NCI-H146 treated with DMSO at 0.1 percent for 48 hours (cell line): ENCODE measurements around the gene USP5.

Source experiments
- DNase-seq: peaks from one replicate; lab custom pipeline; 2025; ENCODE audit not compliant: unreplicated experiment; lab: John Stamatoyannopoulos, UW

Gene USP5

DNA sequence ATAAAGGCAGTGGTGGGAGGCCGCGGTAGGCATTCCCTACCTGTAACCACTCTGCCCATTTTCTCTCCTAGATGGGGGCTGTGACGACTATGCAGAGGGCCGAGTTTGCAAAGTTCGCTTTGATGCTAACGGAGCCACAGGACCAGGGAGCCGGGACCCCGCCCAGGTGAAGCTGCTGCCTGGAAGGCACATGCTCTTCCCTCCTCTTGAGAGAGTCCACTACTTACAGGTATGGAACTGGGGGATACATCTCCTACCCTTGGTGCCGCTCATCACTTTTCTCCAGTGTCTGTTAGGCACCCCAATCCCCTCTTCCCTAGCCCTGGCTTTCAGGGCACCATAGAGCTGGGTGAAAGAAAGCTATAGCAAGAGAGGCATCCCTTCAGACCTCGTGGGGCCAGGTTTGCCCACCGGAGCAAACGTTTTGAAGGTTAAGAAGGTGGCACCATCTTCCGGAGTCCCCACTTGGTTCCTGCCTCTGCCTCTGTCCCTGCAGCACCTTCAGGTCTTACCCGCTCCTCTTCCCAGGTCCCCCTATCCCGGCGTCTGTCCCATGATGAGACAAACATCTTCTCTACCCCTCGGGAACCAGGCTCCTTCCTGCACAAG lies 25.7 kb upstream of the USP5 start:
- DNase-seq = no peak

DNA sequence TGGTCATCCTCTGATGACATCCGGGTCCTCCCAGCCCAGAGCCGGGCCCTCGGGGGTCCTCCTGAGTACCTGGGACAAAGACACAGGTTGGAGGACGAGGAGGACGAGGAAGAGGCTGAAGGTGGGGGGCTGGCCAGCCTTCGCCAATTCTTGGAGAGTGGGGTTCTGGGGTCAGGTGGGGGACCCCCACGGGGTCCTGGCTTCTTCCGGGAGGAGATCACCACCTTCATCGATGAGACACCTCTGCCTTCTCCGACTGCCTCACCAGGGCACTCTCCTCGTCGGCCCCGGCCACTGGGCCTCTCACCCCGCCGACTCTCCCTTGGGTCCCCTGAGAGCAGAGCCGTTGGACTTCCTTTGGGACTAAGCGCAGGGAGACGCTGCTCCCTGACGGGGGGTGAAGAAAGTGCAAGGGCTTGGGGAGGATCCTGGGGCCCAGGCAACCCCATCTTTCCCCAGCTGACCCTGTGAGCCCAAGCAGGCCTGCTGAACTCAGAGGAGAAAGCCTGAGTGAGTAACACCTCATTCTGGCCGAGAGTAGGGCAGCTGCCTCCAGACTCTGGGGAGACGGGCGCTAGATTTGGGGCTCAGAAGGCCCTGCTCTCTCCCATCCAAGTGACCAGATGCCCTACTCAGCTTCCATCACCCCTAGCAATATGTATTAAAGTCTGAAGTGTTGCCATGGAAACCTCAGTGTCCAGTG lies 25.1 kb upstream of the USP5 start:
- no peak for DNase-seq

DNA sequence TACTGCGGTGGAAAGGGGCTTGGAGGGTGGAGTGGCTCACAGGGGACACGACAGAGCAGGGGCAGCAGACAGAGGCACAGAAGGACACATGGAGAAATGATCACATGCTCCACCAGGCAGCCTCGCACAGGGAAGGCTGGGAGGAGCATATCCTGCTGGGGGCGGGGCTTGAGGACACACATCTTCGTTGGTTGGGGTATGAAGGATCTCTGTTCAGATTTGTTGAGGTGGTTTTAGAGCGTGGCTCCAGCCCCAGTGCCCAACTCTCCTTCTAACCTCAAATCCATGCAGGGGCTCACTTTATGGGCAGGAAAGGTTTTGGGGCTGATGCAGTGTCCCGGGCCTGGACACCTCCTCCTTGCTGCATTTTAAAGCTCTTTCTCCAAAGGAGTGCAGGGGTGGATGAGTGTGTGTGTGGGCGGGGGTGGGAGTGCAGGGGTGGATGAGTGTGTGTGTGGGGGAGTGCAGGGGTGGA lies 24.5 kb upstream of the USP5 start:
- DNase-seq = peak; percentile 94

DNA sequence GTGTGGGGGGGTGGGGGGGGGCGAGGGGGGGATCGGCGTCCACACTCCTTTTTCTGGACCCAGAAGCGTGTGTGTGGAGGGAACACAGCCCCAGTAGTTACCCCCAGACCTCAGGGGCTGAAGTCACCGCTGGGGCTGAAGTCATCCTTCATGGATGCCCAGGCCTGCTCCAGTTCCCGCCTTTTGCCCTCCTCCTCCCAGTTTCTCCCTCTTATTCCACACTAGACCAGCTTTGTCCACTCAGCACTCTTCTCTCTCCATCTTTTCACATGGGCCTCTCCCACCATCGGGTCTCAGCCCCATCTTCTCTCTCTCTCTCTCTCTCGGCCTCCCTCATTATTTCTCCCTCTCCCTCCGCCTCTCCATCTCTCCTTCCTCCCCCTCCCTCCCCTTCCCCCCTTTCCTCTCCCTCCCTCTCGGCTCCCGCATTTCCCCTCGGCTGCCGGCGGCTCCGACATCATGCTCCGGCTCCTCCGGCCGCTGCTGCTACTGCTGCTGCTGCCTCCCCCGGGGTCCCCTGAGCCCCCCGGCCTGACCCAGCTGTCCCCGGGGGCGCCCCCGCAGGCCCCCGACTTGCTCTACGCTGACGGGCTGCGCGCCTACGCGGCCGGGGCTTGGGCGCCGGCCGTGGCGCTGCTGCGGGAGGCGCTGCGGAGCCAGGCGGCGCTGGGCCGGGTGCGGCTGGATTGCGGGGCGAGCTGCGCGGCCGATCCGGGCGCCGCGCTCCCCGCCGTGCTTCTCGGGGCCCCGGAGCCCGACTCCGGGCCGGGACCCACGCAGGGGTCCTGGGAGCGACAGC lies 23.8 kb upstream of the USP5 start, which contains the start of gene P3H3:
P3H3 (plus strand) TSS at position 426 of the 799 bp plus-strand sequence; CDS start at position 460, 34 bp downstream.
- DNase-seq = peak; percentile 75

DNA sequence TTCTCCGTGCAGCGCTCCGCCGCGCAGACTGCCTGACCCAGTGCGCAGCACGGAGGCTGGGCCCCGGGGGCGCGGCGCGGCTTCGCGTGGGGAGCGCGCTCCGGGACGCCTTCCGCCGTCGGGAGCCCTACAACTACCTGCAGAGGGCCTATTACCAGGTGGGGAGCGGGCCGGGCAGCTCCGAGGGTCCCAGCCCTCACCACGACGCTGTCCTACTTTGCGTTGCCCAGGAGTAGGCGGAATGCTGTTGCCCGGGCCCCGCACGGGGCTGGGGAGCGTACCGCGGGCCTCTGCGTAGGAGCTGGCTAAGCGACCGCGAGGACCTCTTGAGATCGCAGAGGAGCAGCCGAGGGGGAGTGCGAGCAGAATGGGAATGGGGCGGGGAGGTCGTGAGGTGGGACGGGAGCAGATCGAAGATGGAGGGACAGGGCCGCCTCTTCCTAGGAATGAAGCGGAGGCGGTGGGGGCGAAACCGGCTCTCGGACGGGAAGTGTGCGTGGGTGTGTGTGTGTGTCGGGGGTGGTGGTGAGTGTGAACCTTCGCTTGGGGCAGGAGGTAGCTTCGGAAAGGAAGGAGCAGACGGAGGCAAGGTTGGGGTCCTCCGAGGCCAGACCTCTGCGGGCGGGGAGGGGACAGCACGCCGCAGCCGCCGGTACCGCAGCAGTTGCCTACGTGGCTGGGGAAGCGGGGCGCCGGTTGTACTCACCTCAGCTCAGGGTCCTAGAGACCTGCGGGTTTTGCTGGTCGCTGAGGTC lies 23.0 kb upstream of the USP5 start:
- DNase-seq = peak; percentile 45

DNA sequence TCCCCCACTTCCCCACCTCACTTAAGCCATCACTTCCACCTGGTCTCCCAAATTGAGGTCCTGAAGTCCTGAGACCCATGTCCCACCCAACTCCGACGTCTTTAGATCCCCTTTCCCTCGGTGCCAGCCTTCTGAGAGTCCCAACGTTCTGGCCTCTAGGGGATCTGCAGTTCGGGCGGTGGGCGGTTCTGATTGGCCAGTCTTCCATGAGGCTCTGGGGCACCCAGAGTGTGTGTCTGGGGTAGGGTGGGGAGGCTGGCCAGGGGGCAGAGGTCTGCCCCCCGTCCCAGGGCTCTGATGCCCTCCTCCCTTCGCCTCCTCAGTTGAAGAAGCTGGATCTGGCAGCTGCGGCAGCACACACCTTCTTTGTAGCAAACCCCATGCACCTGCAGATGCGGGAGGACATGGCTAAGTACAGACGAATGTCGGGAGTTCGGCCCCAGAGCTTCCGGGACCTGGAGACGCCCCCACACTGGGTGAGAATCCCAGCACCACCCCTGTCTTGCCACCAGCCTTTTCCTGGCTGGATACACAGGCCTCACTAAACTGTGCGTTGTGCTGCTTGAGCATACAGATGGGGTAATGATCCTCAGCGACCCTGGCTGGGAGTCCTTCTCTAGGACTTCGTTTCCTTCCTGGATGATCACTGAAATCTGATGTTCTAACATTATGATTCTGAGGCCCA lies 22.3 kb upstream of the USP5 start:
- no peak for DNase-seq

DNA sequence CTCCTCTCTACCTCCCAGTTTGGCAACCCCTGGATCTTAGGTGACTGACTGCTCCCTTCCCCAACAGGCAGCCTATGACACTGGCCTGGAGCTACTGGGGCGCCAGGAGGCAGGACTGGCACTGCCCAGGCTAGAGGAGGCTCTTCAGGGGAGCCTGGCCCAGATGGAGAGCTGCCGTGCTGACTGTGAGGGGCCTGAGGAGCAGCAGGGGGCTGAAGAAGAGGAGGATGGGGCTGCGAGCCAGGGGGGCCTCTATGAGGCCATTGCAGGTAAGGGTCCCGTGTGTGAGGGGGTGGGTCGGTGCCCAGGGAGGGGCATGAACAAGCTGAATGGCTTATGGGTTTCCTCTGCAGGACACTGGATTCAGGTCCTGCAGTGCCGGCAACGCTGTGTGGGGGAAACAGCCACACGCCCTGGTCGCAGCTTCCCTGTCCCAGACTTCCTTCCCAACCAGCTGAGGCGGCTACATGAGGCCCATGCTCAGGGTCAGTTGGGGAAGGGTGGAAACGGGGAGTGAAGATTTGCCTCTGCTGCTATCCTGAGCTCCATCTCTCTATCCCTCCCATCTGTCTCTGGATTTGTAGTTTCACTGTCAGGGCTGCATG lies 21.6 kb upstream of the USP5 start:
- DNase-seq = no peak

DNA sequence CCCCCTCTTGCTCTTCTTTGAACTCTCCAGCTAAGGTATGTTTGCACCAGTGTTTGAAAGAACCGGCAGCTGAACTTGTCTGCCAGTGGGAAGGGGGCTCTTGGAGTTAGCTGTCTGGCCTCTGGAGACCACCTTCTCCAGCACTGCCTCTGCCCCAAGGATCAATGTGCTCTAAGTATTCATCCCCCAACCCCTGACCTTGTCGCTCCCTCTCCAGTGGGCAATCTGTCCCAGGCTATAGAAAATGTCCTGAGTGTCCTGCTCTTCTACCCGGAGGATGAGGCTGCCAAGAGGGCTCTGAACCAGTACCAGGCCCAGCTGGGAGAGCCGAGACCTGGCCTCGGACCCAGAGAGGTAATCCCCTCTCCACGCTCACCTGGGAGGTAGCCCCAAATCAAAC lies 21.0 kb upstream of the USP5 start:
- no peak for DNase-seq

DNA sequence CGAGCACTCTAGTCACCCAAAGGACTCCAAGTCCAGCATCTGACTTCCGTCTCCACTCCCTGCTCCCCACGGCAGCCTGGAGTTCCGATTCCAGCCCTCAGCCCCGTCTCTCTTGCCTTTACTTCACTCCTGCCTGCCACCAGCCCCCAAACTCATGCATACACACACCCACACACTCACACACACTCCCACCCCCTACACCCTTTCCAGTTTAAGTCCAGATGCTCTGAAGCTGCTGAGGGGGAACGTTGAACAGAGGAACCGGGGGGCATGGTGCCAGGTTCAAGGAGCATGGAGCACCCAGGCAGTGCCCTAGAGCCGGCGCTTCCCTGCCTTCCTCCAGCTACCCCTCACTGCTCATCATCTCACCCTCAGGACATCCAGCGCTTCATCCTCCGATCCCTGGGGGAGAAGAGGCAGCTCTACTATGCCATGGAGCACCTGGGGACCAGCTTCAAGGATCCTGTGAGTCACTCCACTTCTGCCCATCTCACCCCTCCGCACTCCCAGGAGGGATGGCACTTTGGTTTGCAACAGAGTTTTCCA lies 20.4 kb upstream of the USP5 start:
- no peak for DNase-seq

DNA sequence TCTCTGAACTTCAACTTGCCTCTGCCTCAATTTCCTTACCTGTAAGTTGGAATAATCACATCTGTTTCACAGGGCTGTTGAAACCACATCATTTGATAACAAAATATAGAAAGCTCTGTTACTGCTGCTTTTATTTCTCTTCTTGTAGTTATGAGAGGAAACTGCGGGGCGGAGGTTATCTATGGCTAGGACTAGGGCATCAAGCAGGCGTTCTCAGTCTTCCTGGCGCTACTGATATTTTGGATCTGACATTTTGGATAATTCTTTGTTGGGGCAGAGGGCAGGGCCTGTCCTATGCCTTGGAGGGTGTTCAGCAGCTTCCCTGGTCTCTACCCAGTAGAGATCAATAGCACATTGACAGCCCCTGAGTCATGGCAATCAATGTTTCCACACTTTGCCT lies 19.8 kb upstream of the USP5 start:
- no peak for DNase-seq

DNA sequence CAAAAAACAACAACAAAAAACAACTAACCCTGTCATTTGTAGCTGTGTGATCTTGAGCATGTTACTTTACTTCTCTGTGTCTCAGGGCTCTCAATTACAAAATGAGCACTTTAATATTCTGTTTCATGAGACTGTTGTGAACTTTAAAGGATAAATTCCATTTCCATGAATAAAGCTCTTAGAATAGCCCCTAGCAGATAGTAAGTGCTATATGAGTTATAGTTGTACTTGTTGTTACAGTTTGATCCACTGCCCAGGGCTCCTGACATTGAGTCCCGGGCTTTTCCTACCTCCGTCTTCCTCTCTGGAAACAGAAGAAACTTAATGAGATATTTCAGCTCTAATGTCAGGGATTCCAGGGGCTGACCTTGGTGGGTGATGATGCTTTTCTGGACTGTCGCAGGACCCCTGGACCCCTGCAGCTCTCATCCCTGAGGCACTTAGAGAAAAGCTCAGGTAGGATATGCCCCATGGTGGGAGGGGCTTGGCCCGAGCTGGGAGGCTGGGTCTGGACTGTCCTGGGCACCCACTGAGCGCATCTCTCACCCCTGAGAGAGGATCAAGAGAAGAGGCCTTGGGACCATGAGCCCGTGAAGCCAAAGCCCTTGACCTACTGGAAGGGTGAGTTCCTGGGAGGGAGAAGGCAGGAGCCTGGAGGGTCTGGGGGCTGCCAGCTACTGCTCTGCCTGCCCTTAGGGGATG lies 18.6 kb upstream of the USP5 start:
- no peak for DNase-seq

DNA sequence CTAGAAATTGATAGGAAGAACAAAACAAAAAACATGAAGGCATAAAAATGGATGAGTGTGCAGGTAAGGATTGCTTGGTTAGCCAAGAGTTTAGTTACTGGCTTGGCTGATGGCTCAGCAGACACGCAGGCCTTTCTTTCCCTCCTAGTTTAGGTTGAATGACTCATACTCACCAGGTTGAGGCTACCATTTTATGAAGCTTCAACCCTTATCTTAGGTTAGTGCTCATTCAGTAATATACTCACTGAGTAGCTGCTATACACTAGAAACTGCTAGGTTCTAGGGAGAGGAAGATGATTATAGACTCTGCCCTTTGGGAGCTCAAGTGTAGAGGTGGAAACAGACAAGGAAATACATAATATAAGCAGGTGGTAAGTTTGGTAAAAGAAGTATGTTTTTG lies 17.7 kb upstream of the USP5 start:
- DNase-seq = no peak

DNA sequence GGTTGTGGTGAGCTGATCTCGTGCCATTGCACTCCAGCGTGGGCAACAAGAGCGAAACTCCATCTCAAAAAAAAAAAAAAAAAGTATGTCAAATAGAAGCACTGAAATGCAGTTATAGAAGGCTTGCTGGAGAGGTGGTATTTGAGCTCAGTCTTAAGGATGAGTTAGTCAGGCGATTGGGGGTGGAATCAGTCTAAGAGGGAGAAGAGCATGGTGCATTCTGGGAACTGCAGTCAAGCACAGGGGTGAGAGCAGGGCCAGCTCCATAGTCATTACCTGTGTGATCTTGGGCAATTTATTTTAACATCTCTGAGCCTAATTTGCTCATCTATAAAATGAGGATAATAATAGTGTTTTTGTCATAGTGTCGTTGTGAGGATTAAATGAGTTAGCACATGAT lies 17.1 kb upstream of the USP5 start:
- no peak for DNase-seq

DNA sequence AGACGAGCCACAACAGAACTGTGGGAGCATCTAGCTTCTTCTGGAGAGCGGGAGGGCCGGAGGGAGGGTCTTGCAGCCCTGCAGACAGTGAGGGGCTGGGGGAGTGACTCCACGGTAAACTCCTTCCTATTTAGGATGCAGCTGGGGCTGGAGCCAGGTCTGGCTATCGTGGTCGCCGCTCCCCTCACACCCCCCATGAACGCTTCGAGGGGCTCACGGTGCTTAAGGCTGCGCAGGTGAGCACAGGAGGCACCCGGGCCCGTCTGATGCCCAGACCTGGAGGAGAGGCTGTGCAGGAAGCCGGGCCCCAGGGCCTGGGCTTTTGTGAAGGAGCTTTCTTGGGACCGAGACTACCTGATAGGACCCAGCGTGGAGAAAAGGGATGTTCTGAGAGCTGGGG lies 15.1 kb upstream of the USP5 start:
- DNase-seq = no peak

DNA sequence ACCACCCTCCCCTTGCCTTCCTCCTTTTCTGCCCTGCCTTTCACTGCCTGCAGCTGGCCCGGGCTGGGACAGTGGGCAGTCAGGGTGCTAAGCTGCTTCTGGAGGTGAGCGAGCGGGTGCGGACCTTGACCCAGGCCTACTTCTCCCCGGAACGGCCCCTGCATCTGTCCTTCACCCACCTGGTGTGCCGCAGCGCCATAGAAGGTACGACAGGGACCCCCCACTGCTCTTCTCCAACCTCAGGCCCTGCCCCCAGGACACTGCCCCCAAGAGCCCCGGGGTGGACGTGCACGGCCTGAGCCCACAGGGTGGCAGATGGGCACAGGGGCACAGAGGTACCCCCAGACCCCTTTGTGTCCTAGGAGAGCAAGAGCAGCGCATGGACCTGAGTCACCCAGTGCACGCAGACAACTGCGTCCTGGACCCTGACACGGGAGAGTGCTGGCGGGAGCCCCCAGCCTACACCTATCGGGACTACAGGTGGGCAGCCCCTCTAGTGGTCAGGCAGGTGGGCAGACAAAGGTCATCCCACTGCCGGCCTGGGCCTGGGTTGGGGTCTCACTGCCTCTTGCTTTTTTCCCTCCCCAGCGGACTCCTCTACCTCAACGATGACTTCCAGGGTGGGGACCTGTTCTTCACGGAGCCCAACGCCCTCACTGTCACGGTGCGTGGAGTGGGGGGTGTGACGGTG lies 14.4 kb upstream of the USP5 start:
- no peak for DNase-seq

DNA sequence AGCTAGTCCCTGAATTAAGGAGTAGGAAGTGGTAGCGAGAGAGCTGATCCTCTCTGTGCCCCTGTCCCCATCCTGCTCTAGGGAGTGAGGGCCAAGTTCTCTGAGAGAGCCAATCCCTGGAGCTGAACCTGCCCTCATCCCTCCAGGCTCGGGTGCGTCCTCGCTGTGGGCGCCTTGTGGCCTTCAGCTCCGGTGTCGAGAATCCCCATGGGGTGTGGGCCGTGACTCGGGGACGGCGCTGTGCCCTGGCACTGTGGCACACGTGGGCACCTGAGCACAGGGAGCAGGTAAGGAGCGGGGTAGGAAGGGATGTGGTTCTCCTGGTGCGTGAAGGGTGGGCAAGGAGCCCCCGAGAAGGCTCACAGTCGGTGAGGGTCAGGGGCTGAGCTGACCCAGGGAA lies 13.1 kb upstream of the USP5 start:
- no peak for DNase-seq

DNA sequence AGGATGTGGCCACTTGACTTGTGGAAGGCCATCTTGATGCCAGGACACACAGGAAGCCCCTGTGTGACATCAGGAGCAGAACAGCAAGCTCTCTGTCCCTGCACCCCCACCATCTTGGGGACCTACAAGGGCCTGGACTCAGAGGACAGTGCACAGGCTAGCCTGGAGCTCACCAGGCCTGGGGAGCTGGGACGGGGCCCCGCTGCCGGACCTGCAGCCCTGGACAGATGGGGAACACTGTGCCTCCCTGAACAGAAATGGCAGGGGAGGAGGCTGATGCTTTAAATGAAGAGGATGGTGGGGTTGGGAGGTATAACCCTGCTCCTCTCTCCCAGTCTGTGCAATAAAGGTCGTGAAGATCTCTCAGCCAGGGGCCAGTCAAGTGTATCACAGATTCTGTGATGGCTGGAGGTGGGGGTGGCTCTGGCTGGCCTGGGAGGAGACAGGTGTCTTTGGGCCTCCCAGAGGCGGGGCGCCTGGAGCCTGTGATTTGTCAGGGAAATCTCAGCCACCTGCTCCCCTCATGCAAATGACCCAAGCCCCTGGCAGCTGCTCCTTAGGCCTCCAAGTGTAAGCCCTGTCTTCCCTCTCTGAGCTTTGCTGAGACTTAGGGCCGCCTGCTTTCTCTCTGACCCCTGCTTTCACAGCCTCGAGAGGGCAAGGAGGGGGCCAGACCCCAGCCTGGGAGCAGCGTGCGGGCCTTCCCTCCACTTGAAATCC lies 12.3 kb upstream of the USP5 start:
- DNase-seq = peak; percentile 13

DNA sequence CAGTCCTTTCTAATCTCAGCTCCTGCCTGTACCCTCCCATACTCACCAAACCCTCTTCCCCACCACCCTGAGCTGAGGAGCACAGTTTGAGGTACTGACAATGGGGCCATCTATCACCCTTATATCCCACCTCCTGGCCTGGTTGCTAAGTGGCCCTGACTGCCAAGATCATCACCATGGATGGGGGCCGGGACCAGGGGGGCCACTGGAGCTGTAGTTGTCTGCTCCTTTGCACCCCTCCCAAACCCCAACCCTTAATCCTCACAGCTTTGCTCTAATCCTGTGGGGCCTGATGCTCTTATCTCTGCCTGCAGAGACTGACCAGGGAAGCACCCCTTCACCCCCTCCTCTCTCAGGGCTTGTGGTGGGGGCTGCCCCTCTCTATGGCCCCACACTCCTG lies 11.6 kb upstream of the USP5 start:
- DNase-seq = no peak
